Adipocyte (in vitro differentiated cells): ENCODE results near the gene ARHGAP11A.
"Not testable (repeated sequence)": the region's sequence is repeated elsewhere in the genome, so short reads cannot be mapped to it uniquely, and the experiment has no call there.

Source experiments
- DNase-seq: peaks from one replicate; pipeline ENCODE4 v3.0.0-alpha.2; 2015; ENCODE audit warnings: low read depth
- H3K27me3 ChIP-seq: replicated peaks from 2 replicates; pipeline ENCODE4 v1.7.0; 2013; ENCODE audit warnings: mild to moderate bottlenecking, low read length, moderate library complexity; ENCODE audit not compliant: control insufficient read depth, insufficient read depth
- H3K36me3 ChIP-seq: 2 replicates; pipeline ENCODE4 v1.7.0; 2013; ENCODE audit warnings: low read length, mild to moderate bottlenecking, moderate library complexity; ENCODE audit not compliant: control insufficient read depth, insufficient read depth, severe bottlenecking
- H3K4me1 ChIP-seq: 2 replicates; pipeline ENCODE4 v1.7.0; 2013; ENCODE audit warnings: mild to moderate bottlenecking, low read length, moderate library complexity; ENCODE audit not compliant: control insufficient read depth, insufficient read depth
- H3K4me3 ChIP-seq: 2 replicates; pipeline ENCODE4 v1.7.0; 2013; ENCODE audit warnings: mild to moderate bottlenecking, low read length, moderate library complexity
- H3K9ac ChIP-seq: 2 replicates; pipeline ENCODE4 v1.7.0; 2013; ENCODE audit warnings: mild to moderate bottlenecking, low read length, moderate library complexity
- H3K9me3 ChIP-seq: 2 replicates; pipeline ENCODE4 v1.7.0; 2013; ENCODE audit warnings: mild to moderate bottlenecking, low read length, moderate library complexity; ENCODE audit not compliant: control insufficient read depth

The ARHGAP11A gene, protein sequence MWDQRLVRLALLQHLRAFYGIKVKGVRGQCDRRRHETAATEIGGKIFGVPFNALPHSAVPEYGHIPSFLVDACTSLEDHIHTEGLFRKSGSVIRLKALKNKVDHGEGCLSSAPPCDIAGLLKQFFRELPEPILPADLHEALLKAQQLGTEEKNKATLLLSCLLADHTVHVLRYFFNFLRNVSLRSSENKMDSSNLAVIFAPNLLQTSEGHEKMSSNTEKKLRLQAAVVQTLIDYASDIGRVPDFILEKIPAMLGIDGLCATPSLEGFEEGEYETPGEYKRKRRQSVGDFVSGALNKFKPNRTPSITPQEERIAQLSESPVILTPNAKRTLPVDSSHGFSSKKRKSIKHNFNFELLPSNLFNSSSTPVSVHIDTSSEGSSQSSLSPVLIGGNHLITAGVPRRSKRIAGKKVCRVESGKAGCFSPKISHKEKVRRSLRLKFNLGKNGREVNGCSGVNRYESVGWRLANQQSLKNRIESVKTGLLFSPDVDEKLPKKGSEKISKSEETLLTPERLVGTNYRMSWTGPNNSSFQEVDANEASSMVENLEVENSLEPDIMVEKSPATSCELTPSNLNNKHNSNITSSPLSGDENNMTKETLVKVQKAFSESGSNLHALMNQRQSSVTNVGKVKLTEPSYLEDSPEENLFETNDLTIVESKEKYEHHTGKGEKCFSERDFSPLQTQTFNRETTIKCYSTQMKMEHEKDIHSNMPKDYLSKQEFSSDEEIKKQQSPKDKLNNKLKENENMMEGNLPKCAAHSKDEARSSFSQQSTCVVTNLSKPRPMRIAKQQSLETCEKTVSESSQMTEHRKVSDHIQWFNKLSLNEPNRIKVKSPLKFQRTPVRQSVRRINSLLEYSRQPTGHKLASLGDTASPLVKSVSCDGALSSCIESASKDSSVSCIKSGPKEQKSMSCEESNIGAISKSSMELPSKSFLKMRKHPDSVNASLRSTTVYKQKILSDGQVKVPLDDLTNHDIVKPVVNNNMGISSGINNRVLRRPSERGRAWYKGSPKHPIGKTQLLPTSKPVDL

DNA sequence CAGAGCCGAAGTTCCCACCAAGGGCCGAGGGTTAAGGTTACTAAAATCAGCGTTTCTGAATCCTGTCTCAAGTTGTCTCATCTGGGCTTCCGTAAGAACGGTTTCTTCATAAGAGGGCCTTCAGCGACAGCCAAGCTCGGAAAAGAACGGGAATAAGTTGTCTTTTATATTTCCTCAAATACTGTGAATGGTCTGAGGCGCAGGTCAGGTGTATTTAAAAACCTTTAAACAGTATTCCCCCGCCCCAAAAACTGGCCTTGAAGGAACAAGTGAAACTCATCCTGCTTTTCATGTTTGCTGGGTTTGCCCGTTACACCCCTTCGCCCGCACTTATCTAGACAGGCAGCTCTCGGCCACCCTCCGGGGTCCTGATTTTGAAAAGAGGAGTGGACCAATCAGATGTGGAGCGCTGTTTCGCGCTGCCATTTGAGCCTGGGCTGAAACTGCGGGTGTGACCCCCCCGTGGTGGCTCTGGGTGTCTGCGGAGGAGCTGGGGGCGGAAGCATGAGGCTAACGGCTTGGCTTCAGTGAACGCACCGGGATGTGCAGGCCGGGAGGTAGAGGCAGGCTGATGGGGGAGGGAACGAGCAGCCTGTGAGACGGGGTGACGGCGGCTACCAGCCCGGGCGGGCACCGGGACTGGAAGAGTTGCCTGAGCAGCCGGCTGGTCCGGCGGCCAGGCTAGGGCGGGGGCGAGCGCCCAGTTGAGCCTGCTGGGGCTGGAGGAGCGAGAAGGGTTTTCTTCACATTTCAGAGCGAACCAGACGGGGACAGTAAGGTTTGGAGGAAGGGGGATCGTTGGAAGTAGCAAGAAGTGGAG lies at the start of gene ARHGAP11A:
Gene ARHGAP11A, plus strand, starts transcription at position 454 of the 820 bp plus-strand sequence. CDS start 708 bp downstream, outside the sequence.
- peak within 1 kb of the TSS; percentile 89 for H3K9ac ChIP-seq
- H3K4me3 ChIP-seq = peak within 1 kb of the TSS; percentile 80
- H3K36me3 ChIP-seq, H3K27me3 ChIP-seq, H3K9me3 ChIP-seq, H3K4me1 ChIP-seq: not testable (repeated sequence)
- DNase-seq = peak; percentile 89

DNA sequence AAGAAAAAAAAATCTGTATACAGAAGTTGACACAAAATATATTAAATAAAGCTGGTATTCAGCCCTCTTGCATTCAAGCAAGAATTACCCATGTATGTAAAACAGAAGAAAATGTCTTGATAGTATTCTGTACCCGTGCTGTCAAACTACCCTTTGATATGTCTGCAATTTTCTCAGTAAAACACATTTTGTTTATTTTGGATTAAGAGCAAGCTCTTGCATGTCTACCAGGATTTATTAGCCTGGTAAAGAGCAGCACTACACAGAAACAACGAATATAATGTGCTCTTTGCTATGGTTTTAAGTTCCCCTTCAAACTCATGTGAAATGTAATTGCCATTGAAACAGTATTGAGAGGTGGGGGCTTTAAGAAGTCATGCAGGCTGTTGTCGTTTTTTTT lies 46.3 kb upstream of the ARHGAP11A start:
- not testable (repeated sequence) for H3K9me3 ChIP-seq, DNase-seq, H3K4me1 ChIP-seq, H3K9ac ChIP-seq, H3K36me3 ChIP-seq, H3K4me3 ChIP-seq, H3K27me3 ChIP-seq

DNA sequence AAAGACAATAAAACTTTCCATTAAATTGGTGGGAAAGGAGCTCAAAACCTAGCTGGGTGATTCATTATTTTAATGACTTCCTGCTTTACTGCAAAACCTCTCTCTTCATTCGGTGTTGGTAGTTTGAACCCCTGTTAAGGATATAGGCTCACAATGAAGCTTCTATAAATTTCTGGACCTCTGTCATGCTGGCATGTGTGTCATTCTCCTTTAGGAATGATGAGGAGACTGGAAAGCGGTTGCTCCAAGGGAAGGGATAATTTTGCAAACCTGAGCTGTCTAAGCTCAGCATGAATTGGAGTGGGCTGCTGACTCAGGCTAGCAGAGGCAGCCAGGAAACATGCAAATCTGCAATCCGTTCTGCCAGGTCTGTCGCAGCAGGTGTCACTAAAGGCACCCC lies 36.8 kb upstream of the ARHGAP11A start:
- H3K4me3 ChIP-seq, H3K4me1 ChIP-seq: not testable (repeated sequence)

DNA sequence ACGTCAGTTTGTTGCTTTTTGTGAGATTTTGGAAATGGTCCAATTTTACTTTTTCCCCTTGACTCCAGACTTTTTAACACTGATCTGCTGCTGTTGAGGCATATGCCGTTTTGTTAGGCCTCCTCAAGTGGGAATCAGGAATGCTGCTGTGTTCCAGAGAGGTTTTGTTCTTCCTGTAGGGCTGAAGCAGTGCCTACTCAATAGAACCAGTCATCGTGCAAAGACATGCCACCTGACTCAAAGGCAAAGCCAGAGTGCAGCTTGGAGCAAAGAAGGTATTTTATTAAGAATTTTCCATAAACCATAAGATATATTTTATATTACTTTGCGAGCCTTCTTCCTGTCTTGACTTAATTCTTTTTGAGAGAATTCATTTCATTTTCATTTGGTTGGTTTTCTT lies 29.5 kb upstream of the ARHGAP11A start:
- not testable (repeated sequence) for H3K36me3 ChIP-seq, H3K9me3 ChIP-seq, H3K9ac ChIP-seq, DNase-seq, H3K27me3 ChIP-seq, H3K4me1 ChIP-seq, H3K4me3 ChIP-seq

More for the DNA sequence above, 36.8 kb upstream of the ARHGAP11A start:
- H3K9ac ChIP-seq, DNase-seq, H3K9me3 ChIP-seq, H3K36me3 ChIP-seq, H3K27me3 ChIP-seq: not testable (repeated sequence)

DNA sequence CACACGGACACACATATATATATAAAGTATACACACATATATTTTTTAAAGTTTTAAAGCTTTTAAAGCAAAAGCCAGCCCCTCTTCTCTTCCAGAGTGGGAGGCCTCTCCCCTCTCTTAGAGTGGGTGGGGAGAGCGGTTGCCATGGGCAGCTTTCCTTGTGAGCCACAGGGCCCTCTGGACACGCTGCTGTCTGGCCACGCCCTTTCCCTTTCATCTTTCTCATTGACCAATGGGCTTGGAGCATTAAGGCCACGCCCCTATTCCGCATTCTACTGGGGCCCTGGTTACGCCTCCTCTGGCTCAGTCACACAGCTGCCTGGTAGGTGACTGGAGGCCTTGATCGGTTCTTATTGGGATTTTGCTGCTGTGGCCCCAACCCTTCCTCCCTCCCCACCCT lies 22.2 kb upstream of the ARHGAP11A start, which contains the start of gene GOLGA8N:
Gene GOLGA8N, plus strand, starts transcription at position 306 of the 400 bp plus-strand sequence.
- H3K36me3 ChIP-seq, H3K9me3 ChIP-seq, DNase-seq, H3K4me3 ChIP-seq, H3K4me1 ChIP-seq, H3K9ac ChIP-seq, H3K27me3 ChIP-seq: not testable (repeated sequence)

DNA sequence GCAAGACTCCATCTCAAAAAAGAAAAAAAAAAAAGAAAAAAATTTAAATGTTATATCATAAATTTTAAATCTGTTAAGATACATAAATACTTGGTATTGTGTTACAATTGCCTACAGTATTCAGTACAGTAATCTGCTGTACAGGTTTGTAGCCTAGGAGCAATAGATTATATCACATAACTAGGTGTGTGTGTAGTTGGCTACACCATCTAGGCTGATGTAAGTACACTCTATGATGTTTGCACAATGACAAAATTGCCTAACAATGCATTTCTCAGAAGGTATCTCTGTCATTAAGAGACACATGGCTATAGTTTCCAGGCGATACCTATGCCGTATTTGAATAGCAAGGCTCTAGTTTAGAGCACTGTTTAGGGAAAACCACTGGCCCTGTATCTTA lies 5.8 kb upstream of the ARHGAP11A start:
- DNase-seq, H3K4me3 ChIP-seq: not testable (repeated sequence)

DNA sequence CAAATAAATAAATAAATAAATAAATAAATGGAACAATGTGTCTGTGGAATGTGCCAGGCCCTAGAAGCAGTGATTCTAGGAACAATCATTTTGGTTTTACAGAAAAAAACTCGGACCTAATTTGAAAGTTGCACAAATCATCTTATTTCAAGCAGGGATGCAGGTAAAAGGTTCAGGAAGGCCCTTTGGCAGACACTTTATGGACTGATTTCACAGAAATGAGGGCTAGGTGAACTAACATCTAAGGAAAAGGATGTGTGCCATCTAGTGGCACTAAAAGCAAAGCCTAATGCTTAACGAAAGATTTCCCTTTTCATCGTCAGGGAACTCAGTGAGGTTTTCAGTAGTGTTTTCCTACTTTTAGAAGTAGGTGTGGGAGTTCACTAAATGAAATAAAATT lies 4.6 kb upstream of the ARHGAP11A start:
- not testable (repeated sequence) for H3K9ac ChIP-seq, H3K4me1 ChIP-seq, H3K36me3 ChIP-seq, H3K27me3 ChIP-seq, H3K9me3 ChIP-seq, H3K4me3 ChIP-seq
- peak; percentile 59 for DNase-seq

More for the DNA sequence above, 5.8 kb upstream of the ARHGAP11A start:
- not testable (repeated sequence) for H3K9me3 ChIP-seq, H3K4me1 ChIP-seq, H3K9ac ChIP-seq, H3K27me3 ChIP-seq, H3K36me3 ChIP-seq

DNA sequence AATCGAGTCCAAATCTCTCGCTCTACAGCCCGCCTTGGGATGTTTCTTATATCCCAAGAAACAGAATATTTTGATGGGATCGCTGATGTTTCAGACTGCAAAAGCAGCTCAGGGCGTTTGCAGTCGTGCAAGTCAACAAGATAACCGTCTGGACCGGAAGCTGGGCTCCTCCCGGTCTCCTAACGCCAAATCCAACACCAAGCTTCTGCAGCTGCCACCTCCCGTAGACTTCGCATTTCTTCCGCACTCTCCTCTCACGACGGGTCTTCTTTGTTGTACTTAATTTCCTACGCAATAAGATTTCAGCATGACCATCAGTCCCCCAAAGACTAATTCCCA lies 623 bp upstream of the ARHGAP11A start:
- peak overlapping the region; percentile 89 for H3K9ac ChIP-seq
- H3K4me3 ChIP-seq = peak overlapping the region; percentile 80
- H3K9me3 ChIP-seq, H3K4me1 ChIP-seq, H3K27me3 ChIP-seq, H3K36me3 ChIP-seq, DNase-seq: not testable (repeated sequence)

DNA sequence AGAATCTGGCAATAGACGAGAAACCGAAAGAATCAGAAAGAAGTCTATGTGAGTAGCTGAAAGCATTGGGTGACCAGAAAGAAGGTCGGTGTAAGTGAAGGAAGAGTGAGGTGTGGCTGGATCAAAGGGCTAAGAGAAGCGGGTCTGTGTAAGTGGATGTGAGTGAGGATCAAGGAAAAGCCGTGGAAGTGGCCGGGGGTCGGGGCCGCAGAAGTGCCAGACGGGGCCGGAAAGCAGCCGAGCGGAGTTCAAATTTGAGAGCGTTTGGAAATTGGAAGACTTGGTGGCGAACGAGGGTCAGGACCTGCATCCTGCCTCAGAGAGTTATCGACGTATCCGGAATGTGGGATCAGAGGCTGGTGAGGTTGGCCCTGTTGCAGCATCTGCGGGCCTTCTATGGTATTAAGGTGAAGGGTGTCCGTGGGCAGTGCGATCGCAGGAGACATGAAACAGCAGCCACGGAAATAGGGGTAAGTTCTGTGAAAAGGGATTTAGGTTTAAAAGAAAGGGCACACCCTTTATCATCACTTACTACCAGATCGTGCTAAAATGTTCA lies 645 bp downstream of the ARHGAP11A start:
- H3K9me3 ChIP-seq, H3K36me3 ChIP-seq, H3K4me1 ChIP-seq, H3K27me3 ChIP-seq: not testable (repeated sequence)
- peak overlapping the region; percentile 80 for H3K4me3 ChIP-seq
- DNase-seq = peak; percentile 25
- H3K9ac ChIP-seq = peak overlapping the region; percentile 61

DNA sequence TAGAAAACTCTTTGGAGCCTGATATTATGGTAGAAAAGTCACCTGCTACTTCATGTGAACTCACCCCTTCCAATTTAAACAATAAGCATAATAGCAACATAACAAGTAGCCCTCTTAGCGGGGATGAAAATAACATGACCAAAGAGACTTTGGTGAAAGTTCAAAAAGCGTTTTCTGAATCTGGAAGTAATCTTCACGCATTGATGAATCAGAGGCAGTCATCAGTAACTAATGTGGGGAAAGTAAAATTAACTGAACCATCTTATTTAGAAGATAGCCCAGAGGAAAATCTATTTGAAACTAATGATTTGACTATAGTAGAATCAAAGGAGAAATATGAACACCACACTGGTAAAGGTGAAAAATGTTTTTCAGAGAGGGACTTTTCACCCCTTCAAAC lies 21.1 kb downstream of the ARHGAP11A start:
- Histone ChIP-seq H3K36me3 (peaks cover 5% of the 10 kb centered on the region), H3K4me1 (no peaks in the 10 kb centered on the region)
- DNase-seq = no peak

More for the DNA sequence above, 21.1 kb downstream of the ARHGAP11A start:
- no peaks in the 10 kb centered on the region for H3K9me3 ChIP-seq
- H3K27me3 ChIP-seq = no peaks in the 10 kb centered on the region
- no peak overlapping the region for H3K4me3 ChIP-seq
- H3K9ac ChIP-seq = no peak overlapping the region
